HG03097 (cell line): Measurements from ENCODE around the gene LRP1B.

Source experiments
- ATAC-seq: cut with Tn5 transposase; IDR thresholded peaks from one replicate; pipeline ENCODE4 v1.9.1; 2021; ENCODE audit not compliant: unreplicated experiment, low FRiP score

LRP1B gene

DNA sequence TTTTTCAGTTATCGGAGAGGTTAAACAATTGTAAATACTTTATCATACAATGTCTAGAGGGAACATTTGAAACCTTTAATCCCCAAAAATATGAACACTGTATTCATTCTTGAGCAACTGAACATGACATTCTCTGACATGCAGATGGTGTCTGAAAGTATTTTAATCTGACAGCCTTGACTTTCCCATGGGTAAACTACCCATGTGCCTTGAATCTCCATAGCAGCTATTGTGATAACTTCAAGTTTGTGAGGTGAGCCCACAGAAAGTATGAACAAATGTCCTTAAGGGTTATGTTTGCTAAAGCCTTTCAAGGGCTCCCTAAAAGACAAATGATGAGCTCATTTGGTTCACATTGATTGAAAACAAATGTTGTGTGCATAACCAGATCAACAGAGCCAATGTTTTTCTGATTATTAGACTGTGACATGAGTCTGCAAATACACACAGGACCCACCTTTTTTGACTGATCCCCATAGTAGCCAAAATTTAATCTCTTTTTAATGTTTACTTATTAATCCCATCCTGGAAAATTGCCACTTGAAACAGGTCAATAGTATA lies 1326.0 kb downstream of the LRP1B start:
- ATAC-seq: no peak

DNA sequence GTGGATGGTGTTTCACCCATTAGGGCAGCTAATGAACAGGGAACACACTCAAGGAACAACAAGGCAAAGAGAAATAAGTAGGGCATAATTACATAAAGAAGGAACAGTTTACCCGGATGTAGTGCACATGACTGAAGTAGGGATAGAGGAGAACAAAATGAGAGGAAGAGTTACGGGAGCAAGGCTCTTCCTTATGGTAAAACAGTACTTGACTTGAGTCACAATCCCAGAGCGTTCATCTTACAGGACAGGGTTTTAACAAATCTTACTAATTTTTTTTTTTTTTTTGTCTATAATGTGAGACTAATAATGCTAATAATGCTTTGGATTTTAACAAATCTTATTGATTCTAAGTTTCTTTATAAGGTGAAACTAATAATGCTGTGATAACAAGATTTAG lies 1329.5 kb downstream of the LRP1B start:
- no peak for ATAC-seq

DNA sequence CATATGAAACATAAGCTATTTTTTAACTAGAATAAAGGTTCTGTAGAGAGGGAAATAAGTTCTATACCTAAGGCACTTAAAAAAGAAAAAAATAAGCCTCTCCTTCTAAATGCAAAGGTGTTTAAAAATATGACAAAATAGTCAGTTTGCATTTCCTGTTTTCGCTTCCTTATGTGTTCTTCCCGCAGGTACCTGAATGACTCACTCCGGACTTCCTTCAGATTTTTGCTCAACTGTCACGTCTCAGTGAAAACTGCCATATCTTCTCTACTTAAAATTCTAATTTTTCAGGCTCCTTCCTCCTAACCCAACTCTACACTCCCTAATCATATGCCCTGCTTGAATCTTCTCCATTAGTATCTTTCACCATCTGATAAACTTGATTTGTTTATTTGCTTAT lies 1333.1 kb downstream of the LRP1B start:
- ATAC-seq: peak; percentile 65

DNA sequence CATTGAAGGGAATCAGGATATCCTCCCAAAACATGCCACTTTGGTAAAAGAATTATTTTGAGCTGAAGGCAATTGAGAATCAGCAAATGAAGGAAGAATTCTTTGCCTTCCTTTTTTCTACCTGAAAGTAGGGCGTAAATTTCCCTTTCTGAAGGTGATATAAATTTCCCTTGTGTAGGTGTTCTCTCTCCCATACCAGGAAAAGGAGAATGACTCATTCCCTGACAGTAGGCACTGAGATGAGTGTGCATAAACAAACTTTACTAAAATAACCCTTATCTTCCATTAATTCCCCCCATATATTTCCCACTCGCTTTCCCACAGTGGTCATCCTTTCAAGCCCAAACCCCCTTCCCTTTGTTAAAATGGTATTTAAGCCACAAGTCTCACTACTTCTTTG lies 1339.0 kb downstream of the LRP1B start:
- ATAC-seq: no peak

DNA sequence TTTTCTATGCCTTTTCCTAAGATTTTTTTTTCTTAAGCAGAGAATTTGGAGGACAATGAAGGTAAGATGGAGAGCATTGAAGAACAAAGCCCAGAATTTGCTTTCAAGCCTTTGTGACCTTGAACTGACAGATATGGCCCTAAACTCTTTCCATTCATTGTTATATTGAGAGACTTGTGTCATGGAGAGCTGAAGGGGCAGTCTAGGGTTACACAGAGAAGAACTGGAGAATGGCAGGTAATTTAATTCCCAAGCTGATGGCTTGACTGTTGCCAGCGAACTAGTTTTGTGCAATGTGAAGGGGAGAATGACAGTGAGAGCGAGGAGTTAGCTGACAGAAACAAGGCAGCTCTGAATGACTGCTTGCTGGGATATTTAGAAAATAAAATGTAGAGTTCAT lies 1344.2 kb downstream of the LRP1B start:
- ATAC-seq: no peak

DNA sequence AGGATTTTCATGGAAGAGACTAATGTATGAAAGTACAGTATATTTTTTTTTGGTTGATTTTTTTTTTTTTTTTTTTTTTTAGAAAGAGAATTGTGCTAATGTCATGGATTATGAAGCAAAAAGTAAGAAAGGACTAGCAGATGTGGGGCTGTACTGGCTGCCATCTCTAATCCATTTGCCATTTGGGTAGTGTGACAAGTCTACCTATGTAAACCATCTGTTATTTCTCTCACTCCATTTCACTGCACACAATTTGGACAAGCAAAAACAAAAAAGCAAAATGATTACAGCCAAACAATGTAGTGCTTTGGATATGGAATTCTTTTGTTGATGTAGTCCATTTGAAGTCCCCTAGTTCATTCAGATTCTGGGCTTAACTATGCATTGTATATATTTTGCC lies 1355.4 kb downstream of the LRP1B start:
- ATAC-seq: no peak

DNA sequence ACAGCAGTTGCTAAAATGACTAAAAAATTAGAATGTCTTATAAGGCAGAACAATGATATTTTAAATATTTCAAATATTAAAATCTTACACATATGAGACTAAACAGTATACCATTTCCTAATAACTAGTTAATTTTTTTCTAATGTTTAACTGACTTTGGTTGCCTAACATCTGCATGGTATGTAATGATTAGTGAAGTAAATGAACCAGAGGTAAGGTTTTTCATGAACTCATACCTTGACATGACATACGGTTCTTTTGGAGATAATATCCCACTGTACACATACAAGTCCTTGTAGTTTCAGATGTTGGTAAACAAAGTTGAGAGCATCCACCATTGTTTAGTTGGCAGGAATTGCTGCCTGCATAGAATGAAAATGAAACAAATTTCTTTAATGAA lies 1360.2 kb downstream of the LRP1B start:
- no peak for ATAC-seq

DNA sequence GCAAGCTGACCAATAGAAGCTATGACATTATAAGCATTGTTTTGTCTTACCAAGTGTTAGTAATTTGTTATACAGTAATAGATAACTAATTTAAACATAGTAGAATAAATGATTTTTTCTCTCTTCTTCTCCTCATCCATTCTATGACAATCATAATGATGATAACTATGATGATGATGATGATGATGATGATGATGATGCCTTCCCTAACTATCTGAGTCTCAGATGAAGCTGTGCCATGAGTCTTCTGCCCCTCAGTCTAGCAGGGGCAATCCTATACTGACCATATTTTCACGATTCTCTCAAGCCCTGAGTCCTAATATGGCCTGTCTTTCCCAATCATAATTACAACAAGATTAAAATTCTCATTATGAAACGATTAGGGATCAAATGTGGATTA lies 1369.0 kb downstream of the LRP1B start:
- no peak for ATAC-seq

DNA sequence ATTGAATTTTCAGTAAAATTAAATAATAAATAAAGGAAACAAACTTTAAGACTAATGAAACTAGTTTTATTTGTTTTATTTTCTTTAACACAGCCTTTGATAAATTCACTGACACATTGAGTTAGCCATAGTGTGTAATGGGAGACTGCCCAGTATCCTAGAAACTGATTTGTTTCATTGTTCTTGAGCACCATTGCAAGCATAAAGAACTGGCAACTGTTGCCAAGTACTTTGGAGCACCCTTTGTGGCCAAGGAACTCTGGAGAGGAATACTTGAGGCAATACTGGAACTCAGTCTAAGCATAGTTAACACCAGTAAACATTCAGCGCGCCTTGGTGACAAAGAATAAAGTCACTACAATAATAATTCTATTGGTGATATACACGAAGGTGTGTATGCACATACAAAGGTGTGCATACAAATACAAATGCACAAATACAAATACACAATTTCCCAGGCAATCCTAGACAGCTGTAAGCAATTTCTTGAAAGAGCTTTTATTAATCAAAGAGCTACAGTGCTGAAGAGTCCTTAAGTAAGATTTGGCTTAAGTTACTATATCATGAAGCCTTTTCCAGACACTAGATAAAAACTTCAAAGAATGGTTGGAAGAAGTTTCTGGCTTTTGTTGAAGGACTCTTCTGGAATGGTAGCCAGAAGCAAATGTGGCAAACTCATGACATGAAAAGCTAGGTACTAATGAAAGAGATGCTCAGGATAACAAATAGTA lies 1371.2 kb downstream of the LRP1B start:
- ATAC-seq: no peak

DNA sequence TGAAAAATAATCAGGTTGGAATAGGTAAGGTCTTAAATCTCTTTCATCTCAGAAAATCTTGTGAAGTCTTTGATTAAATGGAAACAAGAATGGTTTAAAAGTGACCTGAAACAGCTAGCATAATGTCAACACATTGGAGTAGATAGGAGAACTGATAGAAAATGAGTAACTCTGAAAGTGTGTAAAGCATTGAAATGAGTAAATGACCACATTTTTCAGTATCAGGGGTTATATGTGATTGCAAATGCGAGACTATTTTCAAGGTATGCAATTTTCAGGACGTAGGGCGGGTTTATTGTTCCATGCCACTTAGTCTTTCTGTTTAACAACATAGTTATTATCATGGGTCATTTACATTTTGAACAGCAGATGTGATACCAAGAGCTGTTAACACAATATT lies 1383.2 kb downstream of the LRP1B start:
- no peak for ATAC-seq

DNA sequence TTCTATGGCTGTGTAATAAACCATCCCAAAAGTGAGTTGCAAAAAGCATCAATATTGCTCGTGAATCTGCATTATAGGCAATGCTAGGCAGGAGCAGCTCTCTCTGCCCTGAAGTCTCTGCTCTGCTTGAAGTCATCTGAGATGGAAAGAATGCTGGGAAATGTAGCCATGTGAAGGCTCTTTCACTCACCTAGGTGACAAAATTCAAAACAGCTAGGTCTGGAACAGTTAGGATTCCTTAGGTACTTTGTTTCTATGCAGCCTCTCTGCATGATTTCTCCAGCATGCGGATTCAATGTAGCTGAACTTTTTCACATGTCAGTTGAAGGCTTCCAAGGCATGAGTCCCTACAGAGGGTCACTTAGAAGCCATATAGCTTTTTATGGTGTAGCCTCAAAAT lies 1383.7 kb downstream of the LRP1B start:
- no peak for ATAC-seq

DNA sequence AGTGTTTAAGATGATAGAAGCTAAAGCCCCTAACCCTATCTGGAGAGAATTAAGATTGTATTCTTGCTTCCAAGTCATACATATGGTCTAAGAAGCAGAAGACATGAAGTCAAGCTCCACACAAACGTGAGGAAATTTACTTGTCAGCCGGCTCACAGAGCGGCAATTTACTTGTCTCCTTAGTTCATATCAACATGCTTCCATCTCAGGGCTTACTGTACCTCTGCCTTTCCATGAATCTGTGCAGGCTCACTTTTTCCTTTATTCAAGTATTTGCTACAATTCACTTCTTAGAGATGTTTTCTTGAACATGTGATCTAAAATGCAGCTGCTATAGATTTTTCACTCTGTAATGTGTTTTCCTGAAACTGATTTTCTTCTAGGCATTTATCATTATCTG lies 1386.4 kb downstream of the LRP1B start:
- no peak for ATAC-seq

DNA sequence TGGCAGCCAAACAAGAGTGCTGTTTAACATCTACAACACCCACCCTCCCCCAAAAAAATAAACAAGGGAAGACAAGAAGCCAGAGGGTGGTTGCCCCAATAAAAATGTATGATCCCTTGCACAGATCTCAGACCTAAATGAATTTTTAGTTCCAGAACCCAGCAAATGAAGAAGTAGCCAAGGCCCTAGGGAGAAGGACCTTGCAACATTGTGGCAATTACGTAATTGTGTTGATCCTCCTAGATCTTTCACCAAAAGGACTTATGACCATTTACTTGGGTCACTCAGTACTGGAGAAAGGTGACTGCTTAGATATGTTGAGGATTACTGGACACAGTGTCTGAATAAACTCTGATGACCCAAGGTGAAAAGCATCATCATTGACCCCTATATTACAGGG lies 1393.8 kb downstream of the LRP1B start:
- no peak for ATAC-seq

DNA sequence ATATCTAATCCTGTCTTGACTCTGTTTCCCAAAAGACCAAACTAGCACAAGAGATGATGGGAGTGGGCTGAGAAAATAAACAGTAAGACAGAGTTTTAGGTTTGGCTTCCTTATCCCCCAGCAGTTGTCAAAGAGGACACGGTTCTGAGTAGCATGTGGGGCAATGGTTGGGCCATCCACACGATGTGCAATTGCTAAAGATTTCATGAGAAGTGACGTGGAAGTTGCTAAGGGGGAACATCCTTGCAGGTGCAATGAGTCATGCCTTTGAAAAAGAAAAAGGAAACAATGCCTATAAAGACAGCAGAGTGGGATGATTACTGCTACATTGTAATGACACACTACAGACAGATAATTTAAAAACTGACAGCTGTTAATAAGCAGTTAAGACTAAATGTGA lies 1395.8 kb downstream of the LRP1B start:
- ATAC-seq: no peak

DNA sequence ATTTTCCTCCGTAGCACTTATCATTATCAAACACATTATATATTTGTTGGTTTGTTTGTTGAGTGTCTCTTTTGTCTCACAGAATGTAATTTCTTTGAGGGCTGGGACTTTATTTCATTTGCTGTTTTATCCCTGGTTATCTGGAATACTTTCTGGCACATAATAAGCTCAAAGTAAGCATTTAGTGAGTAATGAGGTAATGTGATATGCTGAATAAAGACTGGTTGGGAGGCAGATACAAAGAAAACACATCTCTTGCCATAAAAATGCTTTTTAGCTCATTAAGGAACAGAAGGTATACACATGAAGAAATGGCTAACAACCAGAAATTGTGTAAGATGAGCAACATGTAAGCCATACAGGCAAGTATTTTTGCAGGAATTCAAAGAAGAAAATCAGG lies 1411.8 kb downstream of the LRP1B start:
- ATAC-seq: no peak

DNA sequence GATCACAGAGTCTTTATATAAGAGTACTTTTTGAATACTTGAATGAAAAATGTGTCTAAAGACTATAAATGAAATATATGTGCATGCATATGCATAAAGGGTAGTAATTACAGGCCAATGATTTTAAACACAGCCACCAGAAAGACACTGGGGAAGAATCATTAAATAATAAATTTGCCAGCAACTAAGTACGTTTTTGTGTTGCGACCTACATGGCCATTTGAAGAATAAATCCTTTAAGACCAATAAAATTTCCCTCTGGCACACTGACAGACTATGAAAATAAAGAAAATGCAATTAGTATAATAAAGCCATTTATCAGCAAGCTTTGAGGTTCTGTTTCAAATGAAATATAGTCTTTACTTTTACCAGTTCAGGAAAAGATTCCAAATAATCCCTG lies 1413.3 kb downstream of the LRP1B start:
- ATAC-seq: no peak

DNA sequence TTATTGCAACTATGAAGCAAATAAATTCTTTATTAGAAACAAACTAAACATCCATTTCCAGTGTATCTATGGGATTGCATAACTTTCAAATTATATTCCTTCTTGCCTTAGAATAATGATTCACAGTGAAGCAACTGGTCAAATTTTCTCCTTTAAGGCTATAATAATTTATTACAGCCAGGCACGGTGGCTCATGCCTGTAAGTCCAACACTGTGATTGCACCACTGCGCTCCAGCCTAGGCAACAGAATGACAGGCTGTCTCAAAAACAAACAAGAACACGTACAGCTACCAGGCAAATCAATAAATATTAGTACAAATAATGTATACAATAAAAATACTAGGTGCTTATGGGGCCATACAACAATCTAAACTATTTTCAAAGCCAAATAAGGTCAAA lies 1416.2 kb downstream of the LRP1B start:
- no peak for ATAC-seq

DNA sequence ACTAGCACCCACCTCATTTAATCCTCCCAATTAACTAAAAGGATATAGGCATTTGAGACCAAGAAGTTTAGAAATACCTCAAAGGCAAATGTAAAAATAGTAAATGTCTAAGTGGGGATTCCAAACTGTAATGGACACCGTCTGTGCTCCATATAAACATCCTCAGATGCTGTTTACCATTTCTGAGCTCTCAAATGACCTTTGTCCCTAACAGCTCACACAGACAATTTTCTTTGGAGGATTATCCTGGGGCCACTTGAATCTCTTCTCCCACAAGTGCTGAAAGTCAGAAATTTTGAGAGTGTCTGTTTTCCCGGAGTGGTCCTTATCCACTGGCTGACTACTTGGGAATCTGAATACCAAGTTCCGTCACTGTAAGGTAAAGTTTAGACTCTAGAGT lies 1418.9 kb downstream of the LRP1B start:
- ATAC-seq: no peak

DNA sequence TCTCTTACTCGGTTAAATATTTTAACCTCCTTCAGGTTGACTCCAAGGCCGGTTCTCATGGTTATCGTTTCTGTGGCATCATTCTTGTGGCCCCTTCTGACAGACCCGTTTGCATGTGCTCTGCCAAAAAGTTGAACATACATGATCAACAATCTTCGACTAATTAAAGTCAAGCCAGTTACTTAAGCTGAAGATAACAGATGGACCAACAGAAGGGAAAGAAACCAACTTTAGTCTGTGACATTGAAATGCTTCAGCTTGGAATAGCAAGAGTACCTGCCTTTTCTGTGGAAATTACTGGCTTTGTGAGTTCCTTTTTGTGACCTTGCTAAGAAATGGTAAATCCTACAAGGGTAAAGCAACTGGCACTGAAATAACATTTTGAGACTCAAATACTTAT lies 1429.1 kb downstream of the LRP1B start:
- no peak for ATAC-seq

DNA sequence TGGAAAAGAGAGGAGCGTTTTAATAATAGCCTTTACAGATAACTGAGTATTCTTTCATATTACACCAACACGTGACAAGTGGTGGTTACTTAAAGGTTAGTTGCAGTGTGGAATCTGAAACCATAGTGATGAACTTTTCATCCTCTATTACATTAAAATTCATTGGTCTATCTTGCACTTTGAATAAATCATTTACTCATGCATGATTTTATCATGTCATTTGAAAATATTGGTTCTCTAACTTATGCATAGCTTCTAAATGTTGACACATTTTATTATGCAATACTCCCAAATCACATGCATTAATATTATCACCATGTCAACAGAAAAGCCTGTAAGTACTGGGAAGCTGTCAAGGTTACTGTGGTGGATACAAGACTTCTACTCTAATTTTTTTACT lies 1432.2 kb downstream of the LRP1B start:
- ATAC-seq: no peak

DNA sequence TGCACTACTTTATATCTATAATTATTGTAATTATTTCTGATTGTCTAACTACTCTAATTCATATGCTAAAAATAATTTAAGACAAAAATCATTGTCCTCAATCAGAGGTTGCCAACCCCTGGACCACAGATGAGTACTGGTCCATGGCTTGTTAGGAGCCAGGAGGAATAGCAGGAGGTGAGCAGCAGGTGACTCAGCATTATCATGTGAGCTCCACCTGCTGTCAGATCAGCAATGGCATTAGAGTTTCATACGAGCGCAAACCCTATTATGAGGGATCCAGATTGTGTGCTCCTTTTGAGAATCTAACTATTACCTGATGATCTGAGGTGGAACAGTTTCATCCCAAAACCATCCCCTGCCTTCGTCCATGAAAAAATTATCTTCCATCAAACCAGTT lies 1434.4 kb downstream of the LRP1B start:
- no peak for ATAC-seq

DNA sequence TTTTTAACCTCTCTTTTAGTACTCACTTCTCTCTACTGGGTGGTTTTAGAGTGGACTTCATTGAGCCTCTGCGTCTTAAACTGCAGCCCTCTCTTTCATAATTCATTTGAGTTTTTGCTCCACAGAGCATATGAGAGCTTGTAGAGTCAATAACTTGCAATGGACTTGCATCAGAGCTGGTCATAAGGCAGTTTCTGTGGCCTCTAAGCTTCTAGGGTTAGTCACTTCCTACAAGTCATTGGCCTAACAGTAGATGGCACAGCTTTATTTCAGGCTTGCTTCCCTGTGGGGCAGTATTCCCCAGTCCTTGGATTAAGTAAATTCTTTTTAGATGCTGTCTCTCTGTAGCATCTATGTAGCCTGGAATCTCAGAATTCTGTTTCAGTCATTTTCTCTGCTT lies 1435.7 kb downstream of the LRP1B start:
- no peak for ATAC-seq

DNA sequence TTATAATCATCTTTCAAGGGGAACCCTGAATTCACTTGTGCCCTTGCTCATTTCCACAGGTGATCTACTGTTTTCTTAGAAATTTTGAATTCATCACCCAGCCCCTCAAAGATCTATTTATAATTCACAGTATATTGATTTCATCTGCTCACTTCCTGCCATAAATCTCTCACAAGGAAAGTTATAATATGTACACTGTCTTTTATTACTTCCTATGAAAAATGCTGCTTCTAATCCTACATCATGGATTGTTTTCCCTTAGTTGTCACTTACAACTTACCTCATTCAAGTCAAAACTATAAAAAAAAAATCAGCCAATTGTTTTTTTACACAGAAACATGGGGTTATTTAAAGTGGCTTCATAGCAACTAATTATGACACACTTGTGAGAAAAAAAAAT lies 1443.0 kb downstream of the LRP1B start:
- ATAC-seq: no peak
